ENCODE results near the gene E2F1.

The E2F1 gene
- total RNA-seq, result 4.1 reads per million, percentile 16 among the genes with 10 or more reads in this experiment

- DNase-seq, result peak; percentile 91
Observed at GRCh38 chr20:33686100-33686983, at the start of gene E2F1. E2F1 (minus strand) TSS chr20:33686385; CDS start chr20:33686264, 121 bp downstream.

DNA sequence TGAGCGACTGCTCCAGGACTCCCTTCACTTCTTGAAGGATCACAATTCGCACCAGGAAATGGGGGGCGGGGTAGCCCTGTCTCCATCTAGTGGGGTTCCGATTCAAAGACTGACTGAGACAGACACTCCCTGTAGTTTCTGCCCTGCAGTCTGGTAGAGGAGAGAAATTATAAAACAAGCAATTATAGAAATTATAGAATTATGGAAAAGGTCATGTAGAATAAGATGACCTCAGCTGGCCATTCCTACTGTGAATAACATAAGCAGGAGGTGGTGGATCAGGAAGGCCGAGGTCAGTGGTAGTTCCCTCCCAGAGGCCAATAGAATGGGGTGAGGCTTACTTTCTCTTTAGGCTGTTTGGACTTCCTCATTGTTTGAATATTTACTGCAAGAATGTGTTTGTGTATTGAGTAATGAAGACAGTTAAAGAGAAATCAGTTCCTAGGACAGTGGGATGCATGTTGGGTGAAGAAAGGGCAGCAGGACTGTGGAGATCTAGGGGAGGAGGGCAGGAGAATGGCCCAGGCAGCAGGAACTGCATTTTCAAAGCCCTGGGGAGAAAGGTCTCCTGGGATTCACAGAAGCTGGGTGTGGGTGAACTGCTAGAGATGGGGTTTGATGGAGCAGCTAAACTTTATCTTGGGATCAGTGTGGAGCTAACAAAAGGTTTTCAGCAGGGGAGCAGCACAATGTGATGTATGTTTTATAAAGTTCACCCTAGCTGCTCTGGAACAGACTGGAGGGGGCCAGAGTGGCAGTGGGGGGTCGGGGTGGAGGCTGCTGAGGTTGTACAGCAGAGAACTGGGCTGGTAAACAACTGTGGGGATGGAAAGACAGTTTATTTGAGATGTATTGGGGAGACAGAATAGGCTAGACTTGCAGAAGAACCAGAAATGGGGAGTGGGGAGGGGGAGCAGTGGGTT lies 47.7 kb upstream of the E2F1 start:
- no peak for DNase-seq

DNA sequence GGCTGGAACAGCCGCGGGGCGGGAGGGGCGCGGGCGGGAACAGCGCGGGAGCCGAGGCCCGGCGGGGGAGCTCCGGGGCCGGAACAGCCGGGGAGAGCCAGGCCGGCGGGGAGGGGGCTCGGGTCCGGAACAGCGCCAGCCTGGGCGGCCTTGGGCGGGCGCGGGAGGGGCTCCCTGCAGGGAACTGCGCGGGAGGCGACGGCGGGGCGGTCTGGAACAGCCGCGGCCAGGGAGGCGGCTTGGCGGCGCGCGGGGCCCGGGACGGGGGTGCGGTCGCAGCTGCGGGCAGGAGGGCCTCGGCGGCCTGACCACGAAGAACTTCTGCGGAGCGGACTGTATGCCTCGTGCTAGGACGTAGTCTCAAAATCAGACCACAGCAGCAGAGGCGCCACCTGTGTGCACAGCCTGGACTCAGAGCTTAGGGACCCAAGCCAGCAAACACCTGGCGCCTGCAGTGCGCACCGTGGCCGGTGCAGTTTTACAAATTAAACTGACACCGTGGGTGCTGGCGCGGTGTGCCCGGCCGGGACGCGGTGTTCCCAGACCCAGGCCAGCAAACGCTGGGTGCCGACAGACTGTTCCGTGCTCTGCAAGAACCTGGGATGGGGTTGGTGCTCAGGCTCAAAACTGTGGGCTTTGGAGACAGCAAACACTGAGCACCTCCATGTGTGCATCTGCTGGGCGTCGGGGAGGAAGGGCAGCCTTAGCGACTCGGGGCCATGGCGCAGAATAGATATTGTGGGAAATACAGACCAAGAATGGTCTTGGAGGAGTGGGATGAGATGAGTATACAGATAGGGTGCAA lies 46.2 kb upstream of the E2F1 start:
- peak; percentile 74 for DNase-seq

- peak; percentile 78 for DNase-seq
Observed at GRCh38 chr20:33731693-33732165, 45.5 kb upstream of the E2F1 start, which contains the start of gene ZNF341. ZNF341 (plus strand) TSS chr20:33731996; CDS start chr20:33732022, 26 bp downstream.

GRCh38 chr20:33730946-33731692 lies 44.9 kb upstream of the E2F1 start:
- no peak for DNase-seq

DNA sequence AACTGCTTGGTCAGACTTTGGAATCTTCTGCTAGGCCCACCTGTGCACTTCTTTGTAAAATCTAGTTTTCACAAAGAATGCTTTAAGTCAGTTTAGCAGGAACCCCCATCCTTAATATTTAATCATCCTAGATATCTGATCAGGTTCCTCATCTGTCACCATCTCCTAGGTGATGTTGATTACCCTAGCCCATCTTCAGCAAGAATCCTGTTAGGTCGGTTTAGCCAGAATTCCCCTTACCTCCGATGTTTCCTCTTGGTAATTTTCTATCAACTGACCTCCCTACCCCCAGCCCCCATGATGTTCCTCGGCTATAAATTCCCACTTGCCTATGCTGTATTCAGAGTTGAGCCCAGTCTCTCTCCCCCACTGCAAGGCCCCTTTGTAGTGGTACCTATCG lies 42.9 kb upstream of the E2F1 start:
- no peak for DNase-seq

DNA sequence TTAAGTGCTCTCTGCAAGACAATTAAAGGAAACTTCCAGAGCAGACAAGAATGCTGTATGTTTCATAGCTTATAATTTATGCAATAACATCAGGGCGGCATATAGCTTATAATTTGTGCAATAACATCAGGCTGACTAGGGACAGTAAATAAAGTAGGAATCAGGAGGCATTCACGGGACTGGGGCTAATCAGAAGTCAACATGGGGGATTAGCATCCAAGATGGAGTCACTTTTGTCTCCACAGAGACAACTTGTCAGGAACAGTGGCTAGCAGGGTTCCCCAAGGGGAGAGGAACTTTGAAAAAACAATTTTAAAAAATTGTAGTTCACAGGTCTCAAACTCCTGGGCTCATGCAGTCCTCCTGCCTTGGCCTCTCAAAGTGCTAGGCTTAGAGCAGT lies 42.3 kb upstream of the E2F1 start:
- DNase-seq, result no peak

DNA sequence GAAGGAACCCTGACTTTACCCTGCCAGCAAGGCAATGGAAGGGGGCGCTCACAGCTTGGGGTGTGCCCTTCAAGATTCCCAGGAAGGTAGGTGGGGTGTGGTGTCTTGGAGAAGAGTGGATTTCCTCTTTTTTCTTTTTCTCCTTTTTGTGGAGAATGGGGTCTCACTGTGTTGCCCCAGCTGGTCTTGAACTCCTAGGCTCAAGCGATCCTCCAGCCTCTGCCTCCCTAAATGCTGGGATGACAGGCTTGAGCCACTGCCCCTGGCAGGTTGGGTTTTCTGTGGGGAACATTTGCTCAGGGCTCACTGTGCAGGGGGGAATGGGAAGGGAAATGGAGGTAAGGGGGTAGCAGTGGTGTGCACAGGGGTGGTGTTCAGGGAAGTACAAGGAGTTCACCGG lies 41.6 kb upstream of the E2F1 start:
- DNase-seq, result no peak

- DNase-seq, result no peak
Observed at GRCh38 chr20:33727115-33727479, 40.9 kb upstream of the E2F1 start.

- DNase-seq, result no peak
Observed at GRCh38 chr20:33725607-33726264, 39.6 kb upstream of the E2F1 start.

DNA sequence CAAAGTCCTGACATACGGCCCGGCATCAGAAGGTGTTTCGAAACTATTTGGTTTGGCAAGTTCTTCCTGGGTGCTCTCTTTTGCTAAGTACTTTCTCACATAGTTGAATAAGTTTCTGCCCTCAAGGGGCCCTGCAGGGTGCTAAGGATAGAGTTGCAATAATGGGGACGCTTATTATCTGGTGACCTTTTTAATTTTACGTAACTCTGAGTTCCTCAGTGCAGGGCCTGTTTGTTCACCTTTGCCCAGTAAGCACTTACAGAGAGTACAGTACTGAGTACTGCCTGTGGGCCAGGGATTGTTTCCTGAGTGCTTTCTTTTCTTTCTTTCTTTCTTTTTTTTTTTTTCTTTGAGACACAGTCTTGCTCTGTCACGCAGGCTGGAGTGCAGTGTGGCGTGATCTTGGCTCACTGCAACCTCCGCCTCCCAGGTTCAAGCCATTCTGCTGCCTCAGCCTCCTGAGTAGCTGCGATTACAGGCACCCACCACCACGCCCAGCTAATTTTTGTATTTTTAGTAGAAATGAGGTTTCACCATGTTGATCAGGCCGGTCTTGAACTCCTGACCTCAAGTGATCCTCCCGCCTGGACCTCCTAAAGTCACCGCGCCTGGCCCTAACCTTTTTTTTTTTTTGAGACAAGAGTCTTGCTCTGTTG lies 38.4 kb upstream of the E2F1 start:
- DNase-seq, result no peak

DNA sequence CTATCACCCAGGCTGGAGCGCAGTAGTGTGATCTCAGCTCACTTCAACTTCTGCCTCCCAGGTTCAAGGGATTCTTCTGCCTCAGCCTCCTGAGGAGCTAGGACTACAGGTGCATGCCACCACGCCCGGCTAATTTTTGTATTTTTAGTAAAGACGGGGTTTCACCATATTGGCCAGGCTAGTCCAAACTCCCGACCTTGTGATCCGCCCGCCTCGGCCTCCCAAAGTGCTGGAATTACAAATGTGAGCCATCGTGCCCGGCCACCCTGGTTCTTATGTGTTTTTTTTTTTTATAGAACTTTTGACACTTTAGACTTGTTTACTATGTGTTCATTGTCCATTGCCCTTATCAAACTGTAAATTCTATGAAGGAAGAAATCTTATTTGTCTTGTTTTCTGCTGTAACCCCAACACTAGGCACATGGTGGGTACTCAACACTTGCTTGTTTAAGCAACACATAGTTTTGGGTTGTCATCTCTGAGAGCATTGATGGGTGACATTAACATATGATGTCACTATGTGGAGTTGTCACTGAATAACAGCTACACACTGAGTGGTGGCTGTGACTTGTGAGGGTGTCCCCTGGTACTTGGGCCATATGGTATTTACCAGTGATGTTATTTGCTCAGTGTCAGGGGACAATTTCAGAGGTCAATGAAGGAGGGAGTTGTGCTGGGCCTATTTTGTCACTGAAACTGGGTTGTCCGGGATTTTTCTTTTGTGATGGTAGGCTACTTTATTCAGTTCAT lies 35.4 kb upstream of the E2F1 start:
- no peak for DNase-seq

GRCh38 chr20:33719989-33720709 lies 34.0 kb upstream of the E2F1 start, which contains the start of gene PXMP4:
PXMP4 (minus strand) TSS chr20:33720310; CDS start chr20:33720207, 103 bp downstream.
- peak; percentile 81 for DNase-seq

DNA sequence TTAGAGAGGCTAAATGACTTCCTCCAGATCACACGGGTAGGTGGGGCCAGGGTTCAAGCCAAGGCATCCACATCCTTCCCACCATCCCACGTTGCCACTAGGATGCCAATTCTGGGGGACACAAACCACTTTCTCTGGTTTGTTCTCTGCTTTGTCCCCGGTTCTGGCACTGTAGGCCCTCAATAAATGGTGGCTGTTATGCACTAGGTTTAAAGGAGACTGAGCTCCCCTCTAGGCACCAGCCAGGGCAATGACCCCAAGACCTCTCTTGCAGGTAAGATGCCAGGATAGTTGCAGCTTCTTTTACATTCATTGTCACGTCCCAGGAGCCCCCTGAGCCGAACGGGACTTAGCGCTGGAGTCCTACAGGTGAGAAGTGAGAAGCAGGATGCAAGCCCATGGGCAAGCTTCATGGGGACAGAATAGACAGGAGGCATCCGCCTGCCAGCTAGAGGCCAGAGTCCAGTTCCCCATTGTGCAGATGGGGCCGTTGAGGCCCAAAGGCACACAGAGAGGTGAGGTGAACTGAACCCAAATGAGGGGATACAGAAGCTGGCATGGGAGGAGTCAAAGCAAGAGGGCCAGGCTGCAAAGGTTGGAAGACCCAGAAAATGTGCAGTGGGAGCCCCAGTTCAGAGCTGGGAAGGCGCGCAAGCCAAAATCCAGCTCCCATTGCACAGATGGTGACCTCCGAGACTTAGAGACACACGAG lies 33.2 kb upstream of the E2F1 start:
- no peak for DNase-seq

DNA sequence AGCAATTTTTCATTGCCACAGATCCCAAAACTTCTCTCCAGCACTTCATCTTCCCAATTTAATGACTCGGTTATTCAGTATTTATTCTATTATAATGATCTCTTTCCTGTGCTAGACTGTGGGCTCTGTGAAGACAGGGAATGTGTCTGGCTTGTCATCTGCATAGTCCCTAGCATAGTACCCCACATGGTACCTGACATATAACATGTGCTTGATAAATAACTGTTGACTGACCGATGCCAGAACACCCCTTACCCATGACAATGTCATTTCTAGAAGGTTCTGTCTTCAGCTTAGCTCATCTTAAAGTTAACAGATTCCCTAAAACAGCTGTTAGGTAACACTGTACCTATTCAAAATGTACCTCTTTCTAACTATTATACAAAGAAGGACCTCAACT lies 30.3 kb upstream of the E2F1 start:
- no peak for DNase-seq

DNA sequence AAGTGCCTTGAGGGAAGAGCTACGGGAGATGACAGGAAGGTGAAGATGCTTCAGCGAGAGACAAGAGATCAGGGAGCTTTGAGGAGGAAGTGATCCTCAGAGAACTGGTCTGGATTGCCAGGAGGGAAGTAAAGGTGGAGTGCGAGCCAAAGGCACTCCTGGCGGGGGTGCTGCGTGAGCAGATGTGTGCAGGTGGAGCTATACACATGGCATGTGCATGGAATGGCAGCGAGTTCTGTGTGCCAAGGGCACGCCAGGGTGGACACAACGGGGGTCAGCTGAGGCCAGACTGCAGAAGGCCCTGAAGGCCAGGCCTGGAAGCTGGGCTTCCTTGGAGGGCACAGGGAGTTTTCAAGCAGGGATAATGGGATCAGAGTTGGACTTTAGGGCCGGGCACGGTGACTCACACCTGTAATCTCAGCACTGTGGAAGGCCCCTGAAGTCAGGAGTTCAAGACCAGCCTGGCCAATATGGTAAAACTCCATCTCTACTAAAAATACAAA lies 27.7 kb upstream of the E2F1 start:
- no peak for DNase-seq

- no peak for DNase-seq
Observed at GRCh38 chr20:33711446-33711738, 25.2 kb upstream of the E2F1 start.

All from effector CD4-positive, alpha-beta T cell (primary cell).